CD8-positive, alpha-beta memory T cell (primary cell): ENCODE data around the gene IL6ST. TPM values are rescaled to one million over a fixed set of nuclear protein-coding genes. Genes with fewer than 3 reads are reported as not detected.
A peak's percentile ranks its signal among the peaks of the same experiment; 100 is the strongest.
"Not testable (repeated sequence)": the region's sequence is repeated elsewhere in the genome, so short reads cannot be mapped to it uniquely, and the experiment has no call there.

ENCODE experiments used
- CTCF ChIA-PET: fragments of 350-600 bp; sonication (Branson Sonifier 250); formaldehyde crosslinking; loops from one replicate; lab custom pipeline; 2021; ENCODE audit warnings: antibody characterized with exemption; lab: Charles Lee
- POLR2A ChIA-PET: fragments of 350-600 bp; sonication (Branson Sonifier 250); formaldehyde crosslinking; loops from one replicate; lab custom pipeline; 2021; ENCODE audit warnings: antibody characterized with exemption; lab: Charles Lee
- DNase-seq, 5 donors: peaks; one replicate each; pipeline versions ENCODE4 v3.0.0 to v3.0.0-alpha.2; 2020 to 2022; ENCODE audit warnings: mixed read lengths in 1 of 5
- H3K27ac ChIP-seq: one replicate; pipeline ENCODE4 v1.7.0; 2013; ENCODE audit warnings: low read depth, mild to moderate bottlenecking, low read length, moderate library complexity
- H3K27me3 ChIP-seq: 2 replicates; pipeline ENCODE4 v1.7.0; 2013; ENCODE audit warnings: low read length, mild to moderate bottlenecking; ENCODE audit not compliant: insufficient read depth, poor library complexity, severe bottlenecking
- H3K36me3 ChIP-seq: 2 replicates; pipeline ENCODE4 v1.7.0; 2013; ENCODE audit warnings: mild to moderate bottlenecking, low read length, moderate library complexity; ENCODE audit not compliant: insufficient read depth
- H3K4me1 ChIP-seq: 2 replicates; pipeline ENCODE4 v1.7.0; 2013; ENCODE audit warnings: mild to moderate bottlenecking, low read length, moderate library complexity; ENCODE audit not compliant: insufficient read depth
- H3K4me3 ChIP-seq: 2 replicates; pipeline ENCODE4 v1.7.0; 2013; ENCODE audit warnings: mild to moderate bottlenecking, low read length
- H3K9me3 ChIP-seq: 2 replicates; pipeline ENCODE4 v1.7.0; 2013; ENCODE audit warnings: mild to moderate bottlenecking, low read length
- H3K27ac Mint-ChIP-seq, 8 donors: one replicate each; pipeline ENCODE4 v1.8.0; 2020 to 2021; ENCODE audit warnings: mixed read lengths in 8 of 8, mild to moderate bottlenecking in 6 of 8, inconsistent platforms in 3 of 8, moderate library complexity in 3 of 8
- H3K27me3 Mint-ChIP-seq, 2 donors: one replicate each; pipeline ENCODE4 v1.8.0; 2020 to 2021; ENCODE audit warnings: mixed read lengths in 2 of 2, mild to moderate bottlenecking in 1 of 2, moderate library complexity in 1 of 2
- H3K36me3 Mint-ChIP-seq, 3 donors: one replicate each; pipeline ENCODE4 v1.8.0; 2020 to 2021; ENCODE audit warnings: mixed read lengths in 3 of 3, inconsistent platforms in 1 of 3, mild to moderate bottlenecking in 1 of 3
- H3K4me1 Mint-ChIP-seq, 3 donors: one replicate each; pipeline ENCODE4 v1.8.0; 2020 to 2021; ENCODE audit warnings: mixed read lengths in 3 of 3, inconsistent platforms in 1 of 3, mild to moderate bottlenecking in 1 of 3
- H3K4me3 Mint-ChIP-seq, 7 donors: one replicate each; pipeline ENCODE4 v1.8.0; 2020 to 2021; ENCODE audit warnings: mixed read lengths in 7 of 7, mild to moderate bottlenecking in 6 of 7, moderate library complexity in 4 of 7, inconsistent platforms in 2 of 7
- H3K9me3 Mint-ChIP-seq, 5 donors: one replicate each; pipeline ENCODE4 v1.8.0; 2020 to 2022; ENCODE audit warnings: mixed read lengths in 5 of 5, mild to moderate bottlenecking in 3 of 5, moderate library complexity in 2 of 5, inconsistent platforms in 1 of 5
- polyA plus RNA-seq: library from polyadenylated mRNA; unstranded; fragments of 300-500 nt; fragmentation: Illumina TruSeq; gene quantifications from one replicate; pipeline ENCODE4 v1.2.3, GENCODE V29; 2021
- total RNA-seq, 2 experiments: library from RNA; stranded (reverse); gene quantifications; one replicate each; pipeline ENCODE4 v1.2.3, GENCODE V29; 2021

IL6ST gene
- total and polyA plus RNA-seq, 3 experiments from 2014 or later, result 18.1 to 60.0 (median 52.2) TPM

GRCh38 chr5:55993013-55993412 lies 1.8 kb downstream of the IL6ST start:
- CTCF ChIA-PET, result interaction anchor here (1.4 kb wide), 1 partner anchor 10 kb away, joined by 4 read pairs; no protein-coding TSS in a partner anchor
- Mint-ChIP-seq H3K4me3 (peak overlapping the region; percentile 90 to 99 (median 96)), H3K27ac (peak overlapping the region in 5 of 8 donors; percentile 7 to 98 (median 91)), H3K27me3 (no peaks in the 10 kb centered on the region), H3K4me1 (peaks cover 50 to 76% (median 71%) of the 10 kb centered on the region in 3 donors), H3K36me3 (peaks cover 0 to 8% (median 3%) of the 10 kb centered on the region in 3 donors), H3K9me3 (no peaks in the 10 kb centered on the region)
- no peak for DNase-seq
- no peaks in the 10 kb centered on the region for H3K27me3 ChIP-seq
- no peaks in the 10 kb centered on the region for H3K36me3 ChIP-seq
- H3K9me3 ChIP-seq, result no peaks in the 10 kb centered on the region
- H3K4me3 ChIP-seq, result peak overlapping the region; percentile 93
- peaks cover 20% of the 10 kb centered on the region for H3K4me1 ChIP-seq
- POLR2A ChIA-PET, result no interaction called here
- H3K27ac ChIP-seq, result peak overlapping the region; percentile 94

- ChIA-PET POLR2A (no interaction called here), CTCF (interaction anchor here (1.4 kb wide), 1 partner anchor 9 kb away, joined by 6 read pairs; no protein-coding TSS in a partner anchor)
- Mint-ChIP-seq H3K9me3 (no peaks in the 10 kb centered on the region), H3K27ac (peak overlapping the region in 4 of 8 donors; percentile 1 to 69 (median 34)), H3K27me3 (no peaks in the 10 kb centered on the region), H3K4me1 (peaks cover 52 to 81% (median 78%) of the 10 kb centered on the region in 3 donors), H3K4me3 (peak overlapping the region in 5 of 7 donors; percentile 46 to 99 (median 92)), H3K36me3 (peaks cover 0 to 13% (median 3%) of the 10 kb centered on the region in 3 donors)
- H3K36me3 ChIP-seq, result no peaks in the 10 kb centered on the region
- no peaks in the 10 kb centered on the region for H3K9me3 ChIP-seq
- no peaks in the 10 kb centered on the region for H3K27me3 ChIP-seq
- H3K4me3 ChIP-seq, result peak overlapping the region; percentile 93
- H3K27ac ChIP-seq, result no peak overlapping the region
- peaks cover 26% of the 10 kb centered on the region for H3K4me1 ChIP-seq
- DNase-seq, result no peak
Observed at GRCh38 chr5:55991768-55992486, 2.8 kb downstream of the IL6ST start.

- CTCF ChIA-PET, H3K9me3 ChIP-seq, DNase-seq, H3K27ac ChIP-seq, H3K27me3 Mint-ChIP-seq, H3K4me3 Mint-ChIP-seq, H3K27me3 ChIP-seq, POLR2A ChIA-PET, H3K36me3 ChIP-seq, H3K9me3 Mint-ChIP-seq: not testable (repeated sequence)
- peaks cover 27% of the 10 kb centered on the region for H3K4me1 ChIP-seq
- peaks cover 0 to 14% (median 3%) of the 10 kb centered on the region in 3 donors for H3K36me3 Mint-ChIP-seq
- H3K27ac Mint-ChIP-seq, result peak overlapping the region in 2 of 8 donors; percentile 0 to 1
- H3K4me3 ChIP-seq, result peak overlapping the region; percentile 93
- peaks cover 56 to 81% (median 77%) of the 10 kb centered on the region in 3 donors for H3K4me1 Mint-ChIP-seq
Observed at GRCh38 chr5:55990895-55991294, 3.9 kb downstream of the IL6ST start.

GRCh38 chr5:55989860-55990259 lies 4.9 kb downstream of the IL6ST start:
- DNase-seq, result no peak
- CTCF ChIA-PET, result no interaction called here
- Histone ChIP-seq H3K4me1 (peaks cover 32% of the 10 kb centered on the region), H3K27me3 (no peaks in the 10 kb centered on the region), H3K27ac (no peak overlapping the region), H3K36me3 (no peaks in the 10 kb centered on the region), H3K9me3 (no peaks in the 10 kb centered on the region), H3K4me3 (no peak overlapping the region)
- Mint-ChIP-seq H3K27ac (peak overlapping the region in 1 of 8 donors; percentile 52), H3K36me3 (peaks cover 0 to 14% (median 3%) of the 10 kb centered on the region in 3 donors), H3K4me3 (peak overlapping the region in 3 of 7 donors; percentile 5 to 17 (median 8)), H3K4me1 (peaks cover 55 to 83% (median 78%) of the 10 kb centered on the region in 3 donors), H3K9me3 (no peaks in the 10 kb centered on the region), H3K27me3 (no peaks in the 10 kb centered on the region)
- POLR2A ChIA-PET, result interaction anchor here (0.6 kb wide), 1 partner anchor 231 kb away, joined by 3 read pairs; no protein-coding TSS in a partner anchor

GRCh38 chr5:55988979-55989638 lies 5.7 kb downstream of the IL6ST start:
- peaks cover 40% of the 10 kb centered on the region for H3K4me1 ChIP-seq

GRCh38 chr5:55988428-55988827 lies 6.3 kb downstream of the IL6ST start:
- not testable (repeated sequence) for H3K27ac ChIP-seq, H3K27me3 Mint-ChIP-seq, H3K36me3 Mint-ChIP-seq, H3K27me3 ChIP-seq, H3K9me3 ChIP-seq, H3K4me3 Mint-ChIP-seq, H3K36me3 ChIP-seq, H3K9me3 Mint-ChIP-seq, H3K4me3 ChIP-seq, DNase-seq, H3K27ac Mint-ChIP-seq
- peaks cover 59 to 89% (median 85%) of the 10 kb centered on the region in 3 donors for H3K4me1 Mint-ChIP-seq
- ChIA-PET POLR2A (interaction anchor here (0.6 kb wide), 1 partner anchor 1185 kb away, joined by 3 read pairs; the partner anchor contains the start of gene GPBP1), CTCF (interaction anchor here (1.2 kb wide), 1 partner anchor 13 kb away, joined by 3 read pairs; no protein-coding TSS in a partner anchor)
- peaks cover 45% of the 10 kb centered on the region for H3K4me1 ChIP-seq

More at GRCh38 chr5:55988979-55989638, 5.7 kb downstream of the IL6ST start:
- ChIA-PET CTCF (interaction anchor here (1.2 kb wide), 1 partner anchor 12 kb away, joined by 3 read pairs; no protein-coding TSS in a partner anchor), POLR2A (interaction anchor here (0.6 kb wide), 2 partner anchors 231 to 1185 kb away, joined by 3 read pairs; partner anchors contain the start of gene GPBP1)
- Mint-ChIP-seq H3K4me3 (no peak overlapping the region), H3K27me3 (no peaks in the 10 kb centered on the region), H3K27ac (peak overlapping the region in 1 of 8 donors; percentile 5), H3K9me3 (no peaks in the 10 kb centered on the region), H3K4me1 (peaks cover 60 to 90% (median 84%) of the 10 kb centered on the region in 3 donors), H3K36me3 (peaks cover 0 to 11% (median 3%) of the 10 kb centered on the region in 3 donors)
- Histone ChIP-seq H3K36me3 (no peaks in the 10 kb centered on the region), H3K9me3 (no peaks in the 10 kb centered on the region), H3K4me3 (no peak overlapping the region), H3K27me3 (no peaks in the 10 kb centered on the region), H3K27ac (no peak overlapping the region)
- DNase-seq, result no peak

GRCh38 chr5:55986931-55987330 lies 7.8 kb downstream of the IL6ST start:
- H3K36me3 Mint-ChIP-seq, result peaks cover 0 to 13% (median 3%) of the 10 kb centered on the region in 3 donors
- Histone ChIP-seq H3K36me3 (no peaks in the 10 kb centered on the region), H3K4me3 (no peak overlapping the region), H3K4me1 (peaks cover 52% of the 10 kb centered on the region), H3K9me3 (no peaks in the 10 kb centered on the region), H3K27me3 (no peaks in the 10 kb centered on the region), H3K27ac (no peak overlapping the region)
- no peak for DNase-seq
- no peak overlapping the region for H3K4me3 Mint-ChIP-seq
- H3K27me3 Mint-ChIP-seq, result no peaks in the 10 kb centered on the region
- ChIA-PET CTCF (interaction anchor here (0.9 to 1.3 kb wide), 3 partner anchors 8 to 16 kb away, joined by 3 to 5 read pairs (median 4); partner anchors contain the start of gene IL6ST), POLR2A (no interaction called here)
- peaks cover 51 to 89% (median 80%) of the 10 kb centered on the region in 3 donors for H3K4me1 Mint-ChIP-seq
- peak overlapping the region in 1 of 8 donors; percentile 21 for H3K27ac Mint-ChIP-seq
- no peaks in the 10 kb centered on the region for H3K9me3 Mint-ChIP-seq
